Spleen (tissue), 3 donors: ENCODE data around the gene C11orf91.

Experiments
- POLR2A ChIP-seq, 3 donors: fragments of 450-650 bp; IDR thresholded peaks; one replicate each; pipeline ENCODE4 v1.5.1; 2017; ENCODE audit warnings: antibody characterized with exemption in 3 of 3, mild to moderate bottlenecking in 1 of 3
- POLR2AphosphoS5 ChIP-seq, 3 donors: sonication (generic); formaldehyde crosslinking; IDR thresholded peaks; one replicate each; pipeline ENCODE4 v1.5.1; 2017; ENCODE audit warnings: antibody characterized with exemption in 3 of 3

DNA sequence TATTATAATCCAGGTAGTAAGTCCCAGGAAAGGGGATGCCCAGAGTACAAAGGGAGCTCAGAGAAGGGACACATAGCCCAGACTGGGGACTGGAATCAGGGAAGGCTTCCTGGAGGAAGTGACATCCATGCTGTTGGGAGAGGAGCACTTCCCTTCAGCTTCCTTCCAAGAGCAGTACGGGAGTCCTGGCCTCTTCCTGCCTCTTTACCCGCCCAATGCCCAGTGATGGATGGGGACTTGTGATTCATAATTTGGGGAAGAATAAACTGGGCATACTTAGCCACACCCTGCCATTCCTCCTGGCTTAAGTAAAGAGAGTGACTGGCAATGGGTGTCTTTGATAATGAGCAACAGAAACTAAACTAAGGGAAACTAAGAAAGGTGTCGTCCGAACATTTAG lies 11.5 kb downstream of the C11orf91 start:
- TF ChIP-seq POLR2AphosphoS5 (IDR thresholded peaks at IDR 0.05) (no peak), POLR2A (IDR thresholded peaks at IDR 0.05) (no peak)
